HepG2 (cell line): ENCODE measurements around the gene SEPHS2. TPM values are rescaled to one million over a fixed set of nuclear protein-coding genes. Genes with fewer than 3 reads are reported as not detected.

Source experiments
- BHLHE40 ChIP-seq: IDR thresholded peaks from 2 replicates; pipeline ENCODE4 v1.6.1; 2011; ENCODE audit warnings: low read length, improper control_type of control experiment
- FOXO1 ChIP-seq: sonication (generic); formaldehyde crosslinking; IDR thresholded peaks from 2 replicates; pipeline ENCODE4 v1.4.0; 2020; ENCODE audit warnings: missing genetic modification reagents
- GATA4 ChIP-seq: sonication (generic); IDR thresholded peaks from 2 replicates; pipeline ENCODE4 v1.6.1; 2016; ENCODE audit warnings: antibody characterized with exemption, low read depth, borderline replicate concordance
- GPN1 ChIP-seq: sonication (generic); formaldehyde crosslinking; IDR thresholded peaks from 2 replicates; pipeline ENCODE4 v1.5.1; 2020; ENCODE audit warnings: missing genetic modification reagents, borderline replicate concordance
- HCFC1 ChIP-seq: fragments of 150-350 bp; IDR thresholded peaks from 2 replicates; pipeline ENCODE4 v1.6.1; 2014; ENCODE audit warnings: low read depth, low read length
- HMGXB3 ChIP-seq: sonication (generic); formaldehyde crosslinking; IDR thresholded peaks from 2 replicates; pipeline ENCODE4 v1.4.0; 2020; ENCODE audit warnings: missing genetic modification reagents, borderline replicate concordance
- HOXA5 ChIP-seq: sonication (generic); formaldehyde crosslinking; IDR thresholded peaks from 2 replicates; pipeline ENCODE4 v1.4.0; 2020; ENCODE audit warnings: missing genetic modification reagents
- KAT7 ChIP-seq: IDR thresholded peaks from 2 replicates; pipeline ENCODE4 v1.6.1; 2018; ENCODE audit warnings: borderline replicate concordance, missing compliant biosample characterization
- KLF15 ChIP-seq: sonication (generic); formaldehyde crosslinking; IDR thresholded peaks from 2 replicates; pipeline ENCODE4 v1.8.1; 2023; ENCODE audit warnings: borderline replicate concordance, mild to moderate bottlenecking, inconsistent platforms, missing genetic modification reagents, mixed read lengths
- MAFG ChIP-seq: sonication (generic); formaldehyde crosslinking; IDR thresholded peaks from 2 replicates; pipeline ENCODE4 v1.5.1; 2020; ENCODE audit warnings: mild to moderate bottlenecking, missing genetic modification reagents
- MAZ ChIP-seq, 2 experiments: sonication (generic) in 1 of 2; formaldehyde crosslinking in 1 of 2; IDR thresholded peaks; 2 replicates each; pipeline versions ENCODE4 v1.5.0 to v1.6.1; 2012 to 2020; ENCODE audit warnings: low read depth in 2 of 2, mild to moderate bottlenecking in 2 of 2, borderline replicate concordance in 1 of 2, improper control_type of control experiment in 1 of 2, low read length in 1 of 2, missing genetic modification reagents in 1 of 2, moderate library complexity in 1 of 2
- PREB ChIP-seq: sonication (generic); formaldehyde crosslinking; IDR thresholded peaks from 2 replicates; pipeline ENCODE4 v1.4.0; 2020; ENCODE audit warnings: missing genetic modification reagents
- RBM39 ChIP-seq: fragments of 200-400 bp; formaldehyde crosslinking; IDR thresholded peaks from one replicate; pipeline ENCODE4 v1.6.1; 2018; ENCODE audit warnings: antibody characterized with exemption, mild to moderate bottlenecking, low read depth, low read length; ENCODE audit not compliant: poor library complexity, severe bottlenecking
- SP1 ChIP-seq, 2 experiments: fragments of 450-650 bp in 1 of 2; sonication (generic) in 1 of 2; formaldehyde crosslinking in 1 of 2; IDR thresholded peaks; 2 replicates each; pipeline versions ENCODE4 v1.4.0 to v1.6.1; 2016 to 2020; ENCODE audit warnings: missing genetic modification reagents in 1 of 2
- SRSF1 ChIP-seq: fragments of 200-400 bp; formaldehyde crosslinking; optimal IDR thresholded peaks from 2 replicates; pipeline ENCODE3; 2017; ENCODE audit warnings: mild to moderate bottlenecking, low read depth, low read length, moderate library complexity
- TMF1 ChIP-seq: sonication (generic); formaldehyde crosslinking; IDR thresholded peaks from 2 replicates; pipeline ENCODE4 v1.8.1; 2022; ENCODE audit warnings: low read depth, missing genetic modification reagents
- XRCC5 ChIP-seq: fragments of 200-400 bp; formaldehyde crosslinking; optimal IDR thresholded peaks from 2 replicates; pipeline ENCODE3; 2017; ENCODE audit warnings: mild to moderate bottlenecking, low read length
- ZBTB25 ChIP-seq: IDR thresholded peaks from 2 replicates; pipeline ENCODE4 v1.6.1; 2018; ENCODE audit warnings: missing genetic modification reagents
- ZNF136 ChIP-seq: sonication (generic); formaldehyde crosslinking; IDR thresholded peaks from 2 replicates; pipeline ENCODE4 v1.8.1; 2022; ENCODE audit warnings: low read depth, mild to moderate bottlenecking, moderate library complexity, missing genetic modification reagents
- ZNF180 ChIP-seq: sonication (generic); formaldehyde crosslinking; IDR thresholded peaks from 2 replicates; pipeline ENCODE4 v1.4.0; 2020; ENCODE audit warnings: low read depth, missing genetic modification reagents, borderline replicate concordance
- ZNF607 ChIP-seq: sonication (generic); formaldehyde crosslinking; IDR thresholded peaks from 2 replicates; pipeline ENCODE4 v1.5.1; 2020; ENCODE audit warnings: missing genetic modification reagents, mild to moderate bottlenecking, borderline replicate concordance
- ZNF672 ChIP-seq: sonication (generic); formaldehyde crosslinking; IDR thresholded peaks from 2 replicates; pipeline ENCODE4 v1.8.1; 2022; ENCODE audit warnings: missing genetic modification reagents
- ZNF746 ChIP-seq: sonication (generic); formaldehyde crosslinking; IDR thresholded peaks from 2 replicates; pipeline ENCODE4 v1.8.0; 2022; ENCODE audit warnings: mild to moderate bottlenecking, missing genetic modification reagents
- polyA plus RNA-seq, 8 experiments: library from polyadenylated mRNA; depleted of rRNA in 3 of 8; stranded (reverse) in 7 of 8; unstranded in 1 of 8; fragments of >200 nt; fragmentation: Illumina TruSeq in 4 of 8; extraction: Trizol in 4 of 8; gene quantifications; 2 replicates each; pipeline versions ENCODE4 v1.2.1 to v1.2.3, GENCODE V29; 2011 to 2016; ENCODE audit warnings: low read depth in 4 of 8, missing spikeins in 1 of 8, mixed read lengths in 1 of 8; ENCODE audit not compliant: insufficient read depth in 1 of 8
- total RNA-seq, 5 experiments: library from RNA; depleted of rRNA; stranded (reverse); fragments of >200 nt; fragmentation: Illumina TruSeq; extraction: Trizol; gene quantifications; 2 replicates each; pipeline ENCODE4 v1.2.3, GENCODE V29; 2016; ENCODE audit warnings: low read depth in 1 of 5

SEPHS2 gene
- total and polyA plus RNA-seq, 2 of the 13 experiments (the other 11 are each of a cell fraction or from before 2014, with no cell fraction given) = 20.7 to 127 TPM

GRCh38 chr16:30458561-30459394 lies 13.1 kb upstream of the SEPHS2 start (continued):
- TF ChIP-seq SP1 (IDR thresholded peaks at IDR 0.05) (no peak), SP1 (CRISPR knock-in tag; IDR thresholded peaks at IDR 0.05) (no peak), FOXO1 (peak; percentile 43; the same call in 1 of the 2 replicates), TMF1 (CRISPR knock-in tag) (no peak), ZBTB25 (CRISPR knock-in tag) (no peak), ZNF746 (peak; percentile 72; the same call in 1 of the 2 replicates), ZNF136 (0 out of 2 replicates have a peak, but pooled peaks have one; percentile 48), ZNF180 (CRISPR knock-in tag) (no peak), KLF15 (no peak), RBM39 (peak; percentile 35), GPN1 (no peak; the same call in 1 of the 2 replicates), ZNF672 (CRISPR knock-in tag) (no peak), SRSF1 (no peak), PREB (CRISPR knock-in tag) (no peak), XRCC5 (no peak), KAT7 (CRISPR knock-in tag) (no peak), BHLHE40 (no peak), HCFC1 (no peak), ZNF607 (CRISPR knock-in tag) (peak; percentile 68; the same call in 1 of the 2 replicates), MAFG (CRISPR knock-in tag) (no peak), HMGXB3 (no peak), HOXA5 (CRISPR knock-in tag) (no peak), GATA4 (no peak), MAZ (IDR thresholded peaks at IDR 0.05; ENCODE audit: borderline replicate concordance, low read depth, low read length) (no peak), MAZ (CRISPR knock-in tag; IDR thresholded peaks at IDR 0.05; ENCODE audit: low read depth) (no peak)
